Vagina (tissue), 2 donors: Measurements from ENCODE around the gene ARHGEF28.

ENCODE experiments used
- POLR2AphosphoS5 ChIP-seq, 2 donors: sonication (generic); formaldehyde crosslinking; IDR thresholded peaks; one replicate each; pipeline ENCODE4 v1.9.0; 2017; ENCODE audit warnings: antibody characterized with exemption in 2 of 2, mild to moderate bottlenecking in 2 of 2, low read depth in 1 of 2; ENCODE audit not compliant: insufficient read depth in 1 of 2
- TF ChIP-seq, protein P1 (sequence below), 3 experiments: fragments of 450-650 bp in 2 of 3; fragments of 200-600 bp in 1 of 3; sonication (generic) in 1 of 3; IDR thresholded peaks; one replicate each; pipeline ENCODE4 v1.5.1; 2017 to 2019; ENCODE audit warnings: antibody characterized with exemption in 3 of 3, mild to moderate bottlenecking in 2 of 3, moderate library complexity in 2 of 3

DNA sequence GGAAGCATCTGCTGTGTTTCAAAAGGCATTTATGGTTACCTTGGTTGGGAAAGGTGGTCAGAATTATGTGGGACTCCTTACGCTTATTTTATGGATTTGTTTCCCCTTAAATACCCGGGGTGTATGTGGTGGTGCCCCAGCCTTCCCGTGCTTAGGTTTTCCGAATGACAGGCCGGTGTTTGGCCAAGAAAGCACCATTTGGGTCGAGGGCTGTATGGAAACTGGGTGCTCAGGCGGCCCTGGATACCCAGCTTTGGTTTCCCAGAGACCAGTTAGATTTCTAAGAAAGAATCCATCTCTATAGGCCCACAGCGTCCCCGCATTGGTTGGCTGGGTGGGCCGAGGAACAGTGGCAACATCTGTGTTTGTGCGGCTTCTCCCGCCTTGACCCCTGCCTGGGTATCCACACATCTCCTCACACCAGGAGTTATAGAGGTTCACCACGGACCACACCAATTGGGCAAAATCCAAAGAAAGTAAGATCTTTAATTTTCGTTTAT lies 868 bp downstream of the ARHGEF28 start:
- TF ChIP-seq, protein P1, sequence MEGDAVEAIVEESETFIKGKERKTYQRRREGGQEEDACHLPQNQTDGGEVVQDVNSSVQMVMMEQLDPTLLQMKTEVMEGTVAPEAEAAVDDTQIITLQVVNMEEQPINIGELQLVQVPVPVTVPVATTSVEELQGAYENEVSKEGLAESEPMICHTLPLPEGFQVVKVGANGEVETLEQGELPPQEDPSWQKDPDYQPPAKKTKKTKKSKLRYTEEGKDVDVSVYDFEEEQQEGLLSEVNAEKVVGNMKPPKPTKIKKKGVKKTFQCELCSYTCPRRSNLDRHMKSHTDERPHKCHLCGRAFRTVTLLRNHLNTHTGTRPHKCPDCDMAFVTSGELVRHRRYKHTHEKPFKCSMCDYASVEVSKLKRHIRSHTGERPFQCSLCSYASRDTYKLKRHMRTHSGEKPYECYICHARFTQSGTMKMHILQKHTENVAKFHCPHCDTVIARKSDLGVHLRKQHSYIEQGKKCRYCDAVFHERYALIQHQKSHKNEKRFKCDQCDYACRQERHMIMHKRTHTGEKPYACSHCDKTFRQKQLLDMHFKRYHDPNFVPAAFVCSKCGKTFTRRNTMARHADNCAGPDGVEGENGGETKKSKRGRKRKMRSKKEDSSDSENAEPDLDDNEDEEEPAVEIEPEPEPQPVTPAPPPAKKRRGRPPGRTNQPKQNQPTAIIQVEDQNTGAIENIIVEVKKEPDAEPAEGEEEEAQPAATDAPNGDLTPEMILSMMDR (IDR thresholded peaks at IDR 0.05), result no peak
- TF ChIP-seq POLR2AphosphoS5 (IDR thresholded peaks at IDR 0.05; ENCODE audit: insufficient read depth in 1 of 2, low read depth in 1 of 2), result no peak
